ENCODE results near the gene TOX3. TPM values are rescaled to one million over a fixed set of nuclear protein-coding genes. Genes with fewer than 3 reads are reported as not detected.

The TOX3 gene
- total RNA-seq = not detected
- long read RNA-seq = 0 reads

- intact Hi-C loops (cut with micrococcal nuclease) = no loop called here
- ATAC-seq (no peak), DNase-seq (no peak)
Measured at GRCh38 chr16:52547004-52547833, at the start of gene TOX3. Gene TOX3 (minus strand): TSS chr16:52547143. CDS start chr16:52546723, 420 bp downstream.

GRCh38 chr16:52592778-52593177 is 45.8 kb upstream of the TOX3 start:
- DNase-seq = no peak
- intact Hi-C loops (cut with micrococcal nuclease) = no loop called here
- no peak for ATAC-seq

GRCh38 chr16:52591934-52592592 is 45.1 kb upstream of the TOX3 start:
- ATAC-seq = no peak
- intact Hi-C loops (cut with micrococcal nuclease) = no loop called here
- DNase-seq = no peak

GRCh38 chr16:52591471-52591870 is 44.5 kb upstream of the TOX3 start:
- no peak for ATAC-seq
- intact Hi-C loops (cut with micrococcal nuclease) = no loop called here
- DNase-seq = no peak

- ATAC-seq (no peak), DNase-seq (no peak)
- intact Hi-C loops (cut with micrococcal nuclease) = no loop called here
Measured at GRCh38 chr16:52586159-52586558, 39.2 kb upstream of the TOX3 start.

- DNase-seq = no peak
- intact Hi-C loops (cut with micrococcal nuclease) = no loop called here
- no peak for ATAC-seq
Measured at GRCh38 chr16:52584354-52585320, 37.7 kb upstream of the TOX3 start.

- no peak for ATAC-seq
- no peak for DNase-seq
- intact Hi-C loops (cut with micrococcal nuclease) = no loop called here
Measured at GRCh38 chr16:52581530-52581929, 34.6 kb upstream of the TOX3 start.

GRCh38 chr16:52580488-52580887 is 33.5 kb upstream of the TOX3 start:
- DNase-seq (no peak), ATAC-seq (no peak)
- intact Hi-C loops (cut with micrococcal nuclease) = no loop called here

- ATAC-seq = no peak
- DNase-seq = no peak
- intact Hi-C loops (cut with micrococcal nuclease) = no loop called here
Measured at GRCh38 chr16:52578829-52579498, 32.0 kb upstream of the TOX3 start.

- ATAC-seq = no peak
Measured at GRCh38 chr16:52578007-52578828, 31.3 kb upstream of the TOX3 start.

GRCh38 chr16:52577130-52577706 is 30.3 kb upstream of the TOX3 start:
- no peak for ATAC-seq
- intact Hi-C loops (cut with micrococcal nuclease) = no loop called here

More at GRCh38 chr16:52578007-52578828, 31.3 kb upstream of the TOX3 start:
- DNase-seq = no peak
- intact Hi-C loops (cut with micrococcal nuclease) = no loop called here

GRCh38 chr16:52573365-52574299 is 26.7 kb upstream of the TOX3 start:
- intact Hi-C loops (cut with micrococcal nuclease) = no loop called here
- no peak for DNase-seq
- no peak for ATAC-seq

More at GRCh38 chr16:52577130-52577706, 30.3 kb upstream of the TOX3 start:
- DNase-seq = no peak

- DNase-seq (no peak), ATAC-seq (no peak)
- intact Hi-C loops (cut with micrococcal nuclease) = no loop called here
Measured at GRCh38 chr16:52572656-52573055, 25.7 kb upstream of the TOX3 start.

GRCh38 chr16:52570495-52571091 is 23.6 kb upstream of the TOX3 start:
- ATAC-seq (no peak), DNase-seq (no peak)
- intact Hi-C loops (cut with micrococcal nuclease) = no loop called here

GRCh38 chr16:52569701-52570100 is 22.8 kb upstream of the TOX3 start:
- no peak for DNase-seq
- intact Hi-C loops (cut with micrococcal nuclease) = no loop called here

GRCh38 chr16:52568983-52569690 is 22.2 kb upstream of the TOX3 start:
- DNase-seq (no peak), ATAC-seq (no peak)
- intact Hi-C loops (cut with micrococcal nuclease) = no loop called here

More at GRCh38 chr16:52569701-52570100, 22.8 kb upstream of the TOX3 start:
- ATAC-seq = no peak

Measured in left ventricle myocardium superior (tissue), 1 donor.